ENCODE data around the gene DDX27. TPM values are rescaled to one million over a fixed set of nuclear protein-coding genes. Genes with fewer than 3 reads are reported as not detected.

Gene DDX27
- total and polyA plus RNA-seq, 2 of the 8 experiments (the other 6 are each of a cell fraction or from before 2014, with no cell fraction given) = 42.7 to 51.0 TPM

GRCh38 chr20:49187330-49187850, 31.8 kb upstream of the DDX27 start:
- peaks cover 27 to 51% of the 10 kb centered on the region in 2 experiments for H3K79me2 ChIP-seq (ENCODE audit: control insufficient read depth in 1 of 2, insufficient read depth in 2 of 2, low read length in 2 of 2)
- no peak overlapping the region for H3K23ac ChIP-seq (ENCODE audit: insufficient read length)
- no peak overlapping the region for H3K56ac ChIP-seq (replicated peaks; ENCODE audit: insufficient read length, low read depth, low read length)
- peak overlapping the region; percentile 77 to 86 (median 80) for H3K4me3 ChIP-seq (ENCODE audit: extremely low read depth in 1 of 4, insufficient read depth in 2 of 4, low read depth in 3 of 4, low read length in 4 of 4)
- H3K79me1 ChIP-seq (ENCODE audit: low read depth, low read length) = peaks cover 4% of the 10 kb centered on the region
- no peak overlapping the region for H3K4ac ChIP-seq (replicated peaks; ENCODE audit: insufficient read length, low read depth, low read length)
- no peak overlapping the region for H3K14ac ChIP-seq (ENCODE audit: insufficient read length)
- H4K5ac ChIP-seq (ENCODE audit: insufficient read length, low read depth, low read length) = no peak overlapping the region
- peak overlapping the region; percentile 97 to 99 for H3K4me2 ChIP-seq (ENCODE audit: insufficient read depth in 1 of 2, low read depth in 2 of 2, low read length in 2 of 2)
- ChIA-PET POLR2A (ENCODE audit: partially characterized antibody) (interaction anchor here (0.6 to 2.1 kb wide), 13 partner anchors 10 to 141 kb away, joined by 3 to 8 read pairs (median 4); partner anchors contain the start of gene DDX27), CTCF (ENCODE audit: partially characterized antibody) (interaction anchor here (1.0 kb wide), 1 partner anchor 14 kb away, joined by 3 read pairs; no protein-coding TSS in a partner anchor)
- no peak overlapping the region for H2BK120ac ChIP-seq (replicated peaks; ENCODE audit: low read depth, low read length)
- H3K9ac ChIP-seq (replicated peaks in 1 of 4; ENCODE audit: extremely low read depth in 1 of 4, low read depth in 3 of 4, low read length in 3 of 4) = peak overlapping the region; percentile 58 to 87 (median 75)
- DNase-seq (ENCODE audit: low read depth in 1 of 2, low spot score in 2 of 2) (no peak), FAIRE-seq (no peak)
- H3K36me3 ChIP-seq (ENCODE audit: control insufficient read depth in 2 of 4, insufficient read depth in 4 of 4, low read length in 3 of 4) = no peaks in the 10 kb centered on the region; a peak in 1 of 8 replicates
- H4K8ac ChIP-seq (ENCODE audit: extremely low read depth, insufficient read depth, low read length) = no peak overlapping the region
- H3K27ac ChIP-seq (ENCODE audit: low read depth, low read length) = peak overlapping the region; percentile 4
- peaks cover 8% of the 10 kb centered on the region for H3K23me2 ChIP-seq (ENCODE audit: low read depth, low read length)
- no peak overlapping the region for H2BK20ac ChIP-seq (ENCODE audit: low read length)
- H3K27me3 ChIP-seq (replicated peaks in 1 of 4; ENCODE audit: control insufficient read depth in 3 of 4, extremely low read depth in 1 of 4, insufficient read depth in 3 of 4, low read length in 3 of 4) = no peaks in the 10 kb centered on the region
- H3K18ac ChIP-seq (ENCODE audit: extremely low read depth, low read length) = peak overlapping the region; percentile 62; the same call in 1 of the 2 replicates
- no peak overlapping the region for H4K91ac ChIP-seq (replicated peaks; ENCODE audit: insufficient read length, low read length)
- H2BK5ac ChIP-seq (ENCODE audit: low read depth, low read length) = no peak overlapping the region
- no peak overlapping the region for H2AK5ac ChIP-seq (ENCODE audit: low read depth, low read length)
- H3K9me3 ChIP-seq (ENCODE audit: insufficient read depth in 2 of 2, low read depth in 1 of 2, low read length in 1 of 2) = no peaks in the 10 kb centered on the region
- H2BK15ac ChIP-seq (ENCODE audit: low read length) = no peak overlapping the region
- H3K4me1 ChIP-seq (replicated peaks in 1 of 4; ENCODE audit: control insufficient read depth in 3 of 4, insufficient read depth in 4 of 4, low read length in 3 of 4) = peaks cover 0 to 4% (median 0%) of the 10 kb centered on the region in 4 experiments; a peak in 3 of 7 replicates
- no peak overlapping the region for H2BK12ac ChIP-seq (ENCODE audit: low read depth, low read length)
- TF ChIP-seq SRF (IDR thresholded peaks at IDR 0.05; ENCODE audit: low read depth, low read length) (no peak), SAP30 (IDR thresholded peaks at IDR 0.05; ENCODE audit: insufficient read depth, insufficient replicate concordance, low read length) (peak; percentile 43), RNF2 (IDR thresholded peaks at IDR 0.05; ENCODE audit: borderline replicate concordance, low read depth, low read length, missing control alignments, poor library complexity, severe bottlenecking) (no peak), SP1 (IDR thresholded peaks at IDR 0.05; ENCODE audit: low read depth, low read length) (no peak), PHF8 (conservative IDR thresholded peaks at IDR 0.05; ENCODE audit: low read depth, low read length) (no peak), SP4 (IDR thresholded peaks at IDR 0.05; ENCODE audit: low read length) (no peak), SIN3A (conservative IDR thresholded peaks at IDR 0.05 in 1 of 2, IDR thresholded peaks at IDR 0.05 in 1 of 2; ENCODE audit: low read depth in 1 of 2, low read length in 2 of 2) (0 out of 4 replicates have a peak, but pooled peaks of 1 of the 2 experiments have one; percentile 13), RFX5 (IDR thresholded peaks at IDR 0.05; ENCODE audit: borderline replicate concordance, low read depth, low read length) (no peak), TAF1 (IDR thresholded peaks at IDR 0.05; ENCODE audit: low read depth, low read length) (no peak)
- no peak overlapping the region for H2AFZ ChIP-seq (ENCODE audit: low read length)
- 1% methylated on average over 25 of the region's 29 CpGs; no CpG with 5 or more reads in 1 of the 2 experiments for WGBS, 2 experiments (ENCODE audit: extremely low coverage in 1 of 2, insufficient coverage in 1 of 2, insufficient read length in 1 of 2, insufficient replicate concordance in 2 of 2, low coverage in 1 of 2, low lambda C conversion rate in 2 of 2, missing lambda C conversion rate in 1 of 2)
- H4K20me1 ChIP-seq (replicated peaks in 1 of 2; ENCODE audit: control insufficient read depth in 1 of 2, insufficient read depth in 2 of 2, low read length in 2 of 2) = peaks cover 7 to 11% of the 10 kb centered on the region in 2 experiments

Data from H1 (cell line).